Transverse colon (tissue), 4 donors: Measurements from ENCODE around the gene NRIP2. TPM values are rescaled to one million over a fixed set of nuclear protein-coding genes. Genes with fewer than 3 reads are reported as not detected.

Experiments used
- DNase-seq: peaks from one replicate; pipeline ENCODE4 v3.0.0-alpha.2; 2019
- H3K27ac ChIP-seq, 4 donors: fragments of 200-600 bp; sonication (generic); 2 replicates each; pipeline ENCODE4 v1.5.1; 2016 to 2018; ENCODE audit warnings: inconsistent platforms in 4 of 4
- H3K27me3 ChIP-seq: fragments of 200-600 bp; sonication (generic); 2 replicates; pipeline ENCODE4 v1.5.1; 2017; ENCODE audit warnings: inconsistent platforms
- H3K36me3 ChIP-seq, 4 donors: fragments of 200-600 bp; sonication (generic); 2 replicates each; pipeline ENCODE4 v1.5.1; 2017 to 2019; ENCODE audit warnings: inconsistent platforms in 4 of 4
- H3K4me1 ChIP-seq, 4 donors: fragments of 200-600 bp; sonication (generic); 2 replicates each; pipeline ENCODE4 v1.5.1; 2017 to 2020; ENCODE audit warnings: inconsistent platforms in 4 of 4
- H3K4me3 ChIP-seq, 4 donors: fragments of 200-600 bp; sonication (generic); 1 replicate in 1 of 4; 2 replicates in 3 of 4; pipeline versions ENCODE4 v1.5.1 to v1.6.1; 2017 to 2019; ENCODE audit warnings: inconsistent platforms in 4 of 4
- H3K9me3 ChIP-seq, 2 donors: fragments of 200-600 bp; sonication (generic); 2 replicates each; pipeline ENCODE4 v1.5.1; 2017 to 2019; ENCODE audit warnings: inconsistent platforms in 2 of 2
- EP300 ChIP-seq: sonication (generic); formaldehyde crosslinking; IDR thresholded peaks from one replicate; pipeline ENCODE4 v1.6.1; 2017; ENCODE audit warnings: antibody characterized with exemption, low read depth
- POLR2A ChIP-seq: fragments of 450-650 bp; IDR thresholded peaks from one replicate; pipeline ENCODE4 v1.6.1; 2016; ENCODE audit warnings: antibody characterized with exemption, mild to moderate bottlenecking, moderate library complexity
- POLR2AphosphoS5 ChIP-seq, 3 donors: sonication (generic); formaldehyde crosslinking; IDR thresholded peaks; one replicate each; pipeline ENCODE4 v1.6.1; 2016; ENCODE audit warnings: antibody characterized with exemption in 3 of 3
- WGBS, 2 donors: methylation state at CpG; one replicate each; pipeline ENCODE4 v1.1.5; 2018; ENCODE audit warnings: low coverage in 1 of 2; 5-methylcytosine and 5-hydroxymethylcytosine counted together
- in situ Hi-C, 4 donors: fragments of 200-750 bp; cut with MboI; loops; one replicate each; pipeline versions ENCODE4 v1.15.0 to v1.15.1; 2017; ENCODE audit warnings: low sequenced_read_pairs in 3 of 4, low pct_ligation_motif_present in 1 of 4, low pct_unique_long_range_greater_than_20kb in 1 of 4
- intact Hi-C: fragments of 100-400 bp; cut with DNase I; formaldehyde crosslinking; loops from one replicate; pipeline ENCODE4 v1.15.1; 2023; ENCODE audit warnings: low total_unique reads
- total RNA-seq, 4 donors: library from RNA; depleted of rRNA; stranded (reverse); fragments of >200 nt; gene quantifications; one replicate each; pipeline ENCODE4 v1.1.0, GENCODE V29; 2016
- TF ChIP-seq, protein P1 (sequence below), 5 experiments: fragments of 200-600 bp in 3 of 5; fragments of 450-650 bp in 2 of 5; sonication (generic) in 3 of 5; IDR thresholded peaks; 1 replicate in 2 of 5; 2 replicates in 3 of 5; pipeline ENCODE4 v1.5.1; 2016 to 2017; ENCODE audit warnings: antibody characterized with exemption in 5 of 5, inconsistent platforms in 3 of 5, mild to moderate bottlenecking in 2 of 5, moderate library complexity in 1 of 5

The NRIP2 gene
- total RNA-seq, 4 donors from 2014 or later: 0.14 to 0.32 (median 0.20) TPM; not detected in 1

DNA sequence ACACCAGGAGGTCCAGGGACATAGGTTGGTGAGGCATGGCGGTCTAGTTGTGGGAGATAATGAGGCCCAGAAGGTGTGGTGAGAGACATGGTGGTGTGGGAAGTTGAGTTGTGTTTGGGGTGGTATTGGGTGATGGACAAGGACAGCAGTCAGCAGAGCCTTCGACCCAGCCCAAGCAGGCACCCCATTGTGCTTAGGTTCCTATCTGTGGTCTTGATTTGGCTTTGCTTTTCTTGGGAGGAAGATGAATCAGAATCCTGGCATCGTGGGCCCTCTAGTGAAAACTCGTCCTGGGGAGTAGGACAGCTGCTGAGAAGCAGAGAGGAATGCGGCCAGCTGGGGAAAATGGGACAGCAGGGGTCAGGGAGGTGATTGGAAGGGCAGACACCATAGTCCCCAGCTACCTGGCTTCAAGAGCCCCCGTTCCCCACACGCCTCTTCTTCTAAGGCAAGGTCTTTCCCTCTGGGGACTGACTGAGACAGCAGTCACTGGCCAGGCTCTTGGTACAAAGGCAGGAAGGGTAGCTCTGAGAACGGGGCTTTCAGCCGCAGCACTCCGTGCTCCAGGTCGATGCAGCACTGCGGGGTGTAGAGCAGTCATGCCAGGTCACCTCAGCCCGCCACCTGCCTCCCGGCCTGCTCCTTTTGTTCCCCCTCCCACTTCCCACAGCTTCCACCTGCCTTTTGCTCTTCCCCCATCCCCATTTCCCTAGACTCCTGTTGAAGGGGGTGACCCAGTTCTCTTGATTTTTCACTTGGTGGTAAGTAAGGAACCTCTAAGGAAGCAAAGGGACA is 7.9 kb downstream of the NRIP2 start:
- Histone ChIP-seq H3K27ac (no peak overlapping the region), H3K4me3 (no peak overlapping the region), H3K36me3 (peaks cover 0 to 52% (median 20%) of the 10 kb centered on the region in 4 donors), H3K27me3 (no peaks in the 10 kb centered on the region), H3K9me3 (no peaks in the 10 kb centered on the region), H3K4me1 (no peaks in the 10 kb centered on the region)
- TF ChIP-seq POLR2A: no peak
- TF ChIP-seq, protein P1, sequence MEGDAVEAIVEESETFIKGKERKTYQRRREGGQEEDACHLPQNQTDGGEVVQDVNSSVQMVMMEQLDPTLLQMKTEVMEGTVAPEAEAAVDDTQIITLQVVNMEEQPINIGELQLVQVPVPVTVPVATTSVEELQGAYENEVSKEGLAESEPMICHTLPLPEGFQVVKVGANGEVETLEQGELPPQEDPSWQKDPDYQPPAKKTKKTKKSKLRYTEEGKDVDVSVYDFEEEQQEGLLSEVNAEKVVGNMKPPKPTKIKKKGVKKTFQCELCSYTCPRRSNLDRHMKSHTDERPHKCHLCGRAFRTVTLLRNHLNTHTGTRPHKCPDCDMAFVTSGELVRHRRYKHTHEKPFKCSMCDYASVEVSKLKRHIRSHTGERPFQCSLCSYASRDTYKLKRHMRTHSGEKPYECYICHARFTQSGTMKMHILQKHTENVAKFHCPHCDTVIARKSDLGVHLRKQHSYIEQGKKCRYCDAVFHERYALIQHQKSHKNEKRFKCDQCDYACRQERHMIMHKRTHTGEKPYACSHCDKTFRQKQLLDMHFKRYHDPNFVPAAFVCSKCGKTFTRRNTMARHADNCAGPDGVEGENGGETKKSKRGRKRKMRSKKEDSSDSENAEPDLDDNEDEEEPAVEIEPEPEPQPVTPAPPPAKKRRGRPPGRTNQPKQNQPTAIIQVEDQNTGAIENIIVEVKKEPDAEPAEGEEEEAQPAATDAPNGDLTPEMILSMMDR (IDR thresholded peaks at IDR 0.05): no peak
- TF ChIP-seq EP300: no peak
- TF ChIP-seq POLR2AphosphoS5 (IDR thresholded peaks at IDR 0.05): no peak
- 90 to 100% methylated on average over 1 to 14 of the region's 14 CpGs for WGBS, 2 donors
- intact Hi-C loops (no loop called here), in situ Hi-C loops (no loop called here)
- no peak for DNase-seq

- 100% methylated on average over 1 to 3 of the region's 3 CpGs for WGBS, 2 donors
- H3K36me3 ChIP-seq: peaks cover 0 to 57% (median 24%) of the 10 kb centered on the region in 4 donors
Observed at GRCh38 chr12:2826036-2826435, 8.8 kb downstream of the NRIP2 start.

GRCh38 chr12:2825132-2825531 is 9.7 kb downstream of the NRIP2 start:
- Histone ChIP-seq H3K27me3 (no peaks in the 10 kb centered on the region), H3K4me3 (no peak overlapping the region), H3K27ac (no peak overlapping the region), H3K9me3 (no peaks in the 10 kb centered on the region), H3K4me1 (no peaks in the 10 kb centered on the region), H3K36me3 (peaks cover 0 to 57% (median 26%) of the 10 kb centered on the region in 4 donors)
- WGBS, 2 donors: 85% methylated on average over 4 of the region's 4 CpGs; no CpG with 5 or more reads in 1 of the 2 donors
- intact Hi-C loops (no loop called here), in situ Hi-C loops (no loop called here)
- DNase-seq: no peak
- TF ChIP-seq, protein P1 (IDR thresholded peaks at IDR 0.05): no peak
- no peak for TF ChIP-seq POLR2A
- TF ChIP-seq POLR2AphosphoS5 (IDR thresholded peaks at IDR 0.05): no peak
- TF ChIP-seq EP300: no peak

More at GRCh38 chr12:2826036-2826435, 8.8 kb downstream of the NRIP2 start:
- in situ Hi-C loops: no loop called here
- intact Hi-C loops: no loop called here
- DNase-seq: no peak
- Histone ChIP-seq H3K27me3 (no peaks in the 10 kb centered on the region), H3K4me1 (no peaks in the 10 kb centered on the region), H3K9me3 (no peaks in the 10 kb centered on the region), H3K27ac (no peak overlapping the region), H3K4me3 (no peak overlapping the region)
- no peak for TF ChIP-seq POLR2AphosphoS5 (IDR thresholded peaks at IDR 0.05)
- no peak for TF ChIP-seq EP300
- no peak for TF ChIP-seq POLR2A
- TF ChIP-seq, protein P1 (IDR thresholded peaks at IDR 0.05): no peak

DNA sequence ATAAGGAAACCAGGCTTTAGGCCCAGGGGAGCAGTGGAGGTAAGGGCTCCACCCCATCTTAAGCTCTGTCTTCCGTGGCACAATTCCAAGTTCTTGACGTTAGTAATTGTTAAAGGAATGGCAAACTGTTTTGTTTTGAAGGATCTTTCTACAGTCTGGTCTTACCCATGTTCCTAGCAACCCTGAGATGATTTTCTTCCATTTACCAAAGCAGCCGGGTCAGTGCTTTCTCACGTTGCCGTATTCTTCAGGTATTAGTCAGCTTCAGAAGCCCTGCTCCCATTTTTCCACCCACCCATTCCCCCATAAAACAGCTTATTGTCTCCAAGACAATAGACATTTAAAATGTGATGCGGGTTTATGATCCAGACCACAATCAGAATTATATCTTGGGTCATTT is 10.3 kb downstream of the NRIP2 start:
- H3K27ac ChIP-seq: no peak overlapping the region
- no peaks in the 10 kb centered on the region for H3K9me3 ChIP-seq
- H3K4me1 ChIP-seq: no peaks in the 10 kb centered on the region
- no peaks in the 10 kb centered on the region for H3K27me3 ChIP-seq
- 77 to 85% methylated on average over 4 to 6 of the region's 6 CpGs for WGBS, 2 donors
- DNase-seq: no peak
- in situ Hi-C loops (no loop called here), intact Hi-C loops (no loop called here)
- TF ChIP-seq, protein P1 (IDR thresholded peaks at IDR 0.05): no peak
- TF ChIP-seq POLR2AphosphoS5 (IDR thresholded peaks at IDR 0.05) (no peak), POLR2A (no peak), EP300 (no peak)
- no peak overlapping the region for H3K4me3 ChIP-seq
- peaks cover 0 to 57% (median 26%) of the 10 kb centered on the region in 4 donors for H3K36me3 ChIP-seq
